HUES64 (cell line): ENCODE measurements around the gene DPF3.

Source experiments
- H3K27ac ChIP-seq: 2 replicates; pipeline ENCODE4 v1.7.0; 2013; ENCODE audit warnings: low read depth, low read length, inconsistent platforms
- H3K27me3 ChIP-seq: 2 replicates; pipeline ENCODE4 v1.6.1; 2013; ENCODE audit warnings: mild to moderate bottlenecking, low read length; ENCODE audit not compliant: insufficient read depth
- H3K36me3 ChIP-seq: 2 replicates; pipeline ENCODE4 v1.6.1; 2013; ENCODE audit warnings: mild to moderate bottlenecking, low read length; ENCODE audit not compliant: insufficient read depth
- H3K4me1 ChIP-seq: 2 replicates; pipeline ENCODE4 v1.6.1; 2013; ENCODE audit warnings: mild to moderate bottlenecking, low read length, moderate library complexity; ENCODE audit not compliant: insufficient read depth
- H3K4me3 ChIP-seq: 2 replicates; pipeline ENCODE4 v1.5.1; 2013; ENCODE audit warnings: mild to moderate bottlenecking, low read length, moderate library complexity
- H3K9ac ChIP-seq: 2 replicates; pipeline ENCODE4 v1.6.1; 2013; ENCODE audit warnings: mild to moderate bottlenecking, low read depth, low read length
- H3K9me3 ChIP-seq: 2 replicates; pipeline ENCODE4 v1.6.1; 2013; ENCODE audit warnings: low read depth, low read length; ENCODE audit not compliant: insufficient read depth
- WGBS: fragments of 150-250, 120-280 bp; methylation state at CpG from one replicate; pipeline ENCODE4 v1.1.7; 2013; ENCODE audit warnings: missing lambda C conversion rate; 5-methylcytosine and 5-hydroxymethylcytosine counted together

The DPF3 gene

DNA sequence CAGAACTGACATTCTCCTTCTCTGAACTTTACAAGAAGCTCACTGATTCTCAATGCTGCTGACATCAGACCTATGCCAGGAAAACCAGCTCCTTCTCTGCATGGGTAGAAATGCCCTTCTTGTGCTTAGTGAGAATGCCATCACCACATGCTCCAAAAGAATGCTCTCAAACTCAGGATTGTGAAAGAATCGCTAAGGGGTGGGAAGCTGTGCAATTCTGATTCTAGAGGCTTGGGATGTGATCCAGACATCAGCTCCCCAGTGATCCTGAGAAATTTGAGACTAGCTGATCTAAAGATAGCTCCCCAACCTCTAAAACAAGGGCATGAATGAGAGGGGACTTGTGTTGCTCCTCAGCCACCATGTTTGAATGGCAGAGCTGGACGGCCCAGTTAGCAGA is 113.2 kb downstream of the DPF3 start:
- no peak overlapping the region for H3K4me3 ChIP-seq
- peaks cover 3% of the 10 kb centered on the region; the same call in 1 of the 2 replicates for H3K4me1 ChIP-seq
- no peak overlapping the region for H3K27ac ChIP-seq
- 95% methylated on average over 2 of the region's 2 CpGs for WGBS
- no peaks in the 10 kb centered on the region for H3K36me3 ChIP-seq
- H3K27me3 ChIP-seq = no peaks in the 10 kb centered on the region
- H3K9ac ChIP-seq = no peak overlapping the region
- H3K9me3 ChIP-seq = no peaks in the 10 kb centered on the region

GRCh38 chr14:72779679-72780078 is 114.2 kb downstream of the DPF3 start:
- Histone ChIP-seq H3K27me3 (no peaks in the 10 kb centered on the region), H3K9ac (no peak overlapping the region), H3K4me3 (no peak overlapping the region), H3K4me1 (peaks cover 3% of the 10 kb centered on the region; the same call in 1 of the 2 replicates), H3K36me3 (no peaks in the 10 kb centered on the region), H3K27ac (no peak overlapping the region), H3K9me3 (no peaks in the 10 kb centered on the region)
- 98% methylated on average over 2 of the region's 2 CpGs for WGBS

GRCh38 chr14:72777636-72778035 is 116.3 kb downstream of the DPF3 start:
- Histone ChIP-seq H3K9me3 (no peaks in the 10 kb centered on the region), H3K36me3 (no peaks in the 10 kb centered on the region), H3K27me3 (no peaks in the 10 kb centered on the region), H3K9ac (no peak overlapping the region), H3K4me3 (no peak overlapping the region), H3K27ac (no peak overlapping the region), H3K4me1 (peaks cover 3% of the 10 kb centered on the region; the same call in 1 of the 2 replicates)
- 96% methylated on average over 2 of the region's 2 CpGs for WGBS

- 84% methylated on average over 8 of the region's 8 CpGs for WGBS
- no peak overlapping the region for H3K4me3 ChIP-seq
- H3K4me1 ChIP-seq = peaks cover 2% of the 10 kb centered on the region; the same call in 1 of the 2 replicates
- H3K27ac ChIP-seq = no peak overlapping the region
- H3K27me3 ChIP-seq = no peaks in the 10 kb centered on the region
- H3K9ac ChIP-seq = no peak overlapping the region
- H3K9me3 ChIP-seq = no peaks in the 10 kb centered on the region
- no peaks in the 10 kb centered on the region for H3K36me3 ChIP-seq
These were observed 117.1 kb downstream of the DPF3 start for GRCh38 chr14:72776701-72777261.

GRCh38 chr14:72775923-72776554 is 117.9 kb downstream of the DPF3 start:
- no peaks in the 10 kb centered on the region for H3K4me1 ChIP-seq
- H3K27me3 ChIP-seq = no peaks in the 10 kb centered on the region
- no peak overlapping the region for H3K9ac ChIP-seq
- no peak overlapping the region for H3K4me3 ChIP-seq
- H3K27ac ChIP-seq = no peak overlapping the region
- H3K36me3 ChIP-seq = no peaks in the 10 kb centered on the region
- H3K9me3 ChIP-seq = no peaks in the 10 kb centered on the region
- WGBS = 75% methylated on average over 2 of the region's 2 CpGs

- Histone ChIP-seq H3K4me1 (no peaks in the 10 kb centered on the region), H3K36me3 (no peaks in the 10 kb centered on the region), H3K27me3 (no peaks in the 10 kb centered on the region), H3K27ac (no peak overlapping the region), H3K4me3 (no peak overlapping the region), H3K9ac (no peak overlapping the region), H3K9me3 (no peaks in the 10 kb centered on the region)
- 93% methylated on average over 6 of the region's 6 CpGs for WGBS
These were observed 118.8 kb downstream of the DPF3 start for GRCh38 chr14:72774894-72775620.

DNA sequence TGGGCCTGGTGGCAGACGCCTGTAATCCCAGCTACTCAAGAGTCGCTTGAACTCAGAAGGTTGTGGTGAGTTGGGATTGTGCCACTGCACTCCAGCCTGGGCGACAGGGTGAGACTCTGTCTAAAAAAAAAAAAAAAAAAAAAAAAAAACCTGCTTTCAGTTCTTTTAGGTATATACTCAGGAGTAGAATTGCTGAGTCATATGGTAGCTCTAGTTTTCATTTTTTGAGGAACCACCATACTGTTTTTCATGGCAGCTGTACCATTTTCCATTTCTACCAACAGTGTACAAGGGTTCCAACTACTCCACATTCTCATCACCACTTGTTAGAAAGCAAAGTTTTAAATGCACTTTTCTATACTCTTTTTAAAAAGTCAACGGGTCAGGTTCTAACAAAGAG is 119.8 kb downstream of the DPF3 start:
- H3K4me1 ChIP-seq = no peaks in the 10 kb centered on the region
- H3K27ac ChIP-seq = no peak overlapping the region
- no peak overlapping the region for H3K4me3 ChIP-seq
- H3K36me3 ChIP-seq = no peaks in the 10 kb centered on the region
- H3K27me3 ChIP-seq = no peaks in the 10 kb centered on the region
- no peak overlapping the region for H3K9ac ChIP-seq
- 95% methylated on average over 4 of the region's 4 CpGs for WGBS
- H3K9me3 ChIP-seq = no peaks in the 10 kb centered on the region

- WGBS = 96% methylated on average over 11 of the region's 11 CpGs
- Histone ChIP-seq H3K27me3 (no peaks in the 10 kb centered on the region), H3K4me1 (no peaks in the 10 kb centered on the region), H3K27ac (no peak overlapping the region), H3K9me3 (peaks cover 12% of the 10 kb centered on the region; the same call in 1 of the 2 replicates), H3K9ac (no peak overlapping the region), H3K36me3 (no peaks in the 10 kb centered on the region), H3K4me3 (no peak overlapping the region)
These were observed 122.3 kb downstream of the DPF3 start for GRCh38 chr14:72771561-72771960.

DNA sequence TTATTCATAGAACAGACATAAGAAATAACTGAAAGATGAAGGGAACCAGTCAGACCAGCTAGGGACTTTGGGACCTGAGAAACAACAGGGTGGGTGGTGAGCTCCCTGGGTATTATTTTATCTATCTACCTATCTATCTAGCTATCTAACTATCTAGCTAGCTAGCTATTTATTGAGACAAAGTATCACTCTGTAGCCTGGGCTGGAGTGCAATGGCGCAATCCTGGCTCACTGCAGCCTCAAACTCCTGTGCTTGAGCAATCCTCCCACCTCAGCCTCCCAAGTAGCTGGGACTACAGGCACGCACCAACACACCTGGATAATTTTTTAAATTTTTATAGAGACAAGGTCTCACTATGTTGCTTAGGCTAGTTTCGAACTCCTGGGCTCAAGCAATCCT is 127.6 kb downstream of the DPF3 start:
- H3K27ac ChIP-seq = no peak overlapping the region
- no peak overlapping the region for H3K4me3 ChIP-seq
- no peaks in the 10 kb centered on the region for H3K36me3 ChIP-seq
- H3K27me3 ChIP-seq = no peaks in the 10 kb centered on the region
- H3K9me3 ChIP-seq = peaks cover 16% of the 10 kb centered on the region; the same call in 1 of the 2 replicates
- WGBS = 95% methylated on average over 3 of the region's 3 CpGs
- no peaks in the 10 kb centered on the region for H3K4me1 ChIP-seq
- H3K9ac ChIP-seq = no peak overlapping the region

DNA sequence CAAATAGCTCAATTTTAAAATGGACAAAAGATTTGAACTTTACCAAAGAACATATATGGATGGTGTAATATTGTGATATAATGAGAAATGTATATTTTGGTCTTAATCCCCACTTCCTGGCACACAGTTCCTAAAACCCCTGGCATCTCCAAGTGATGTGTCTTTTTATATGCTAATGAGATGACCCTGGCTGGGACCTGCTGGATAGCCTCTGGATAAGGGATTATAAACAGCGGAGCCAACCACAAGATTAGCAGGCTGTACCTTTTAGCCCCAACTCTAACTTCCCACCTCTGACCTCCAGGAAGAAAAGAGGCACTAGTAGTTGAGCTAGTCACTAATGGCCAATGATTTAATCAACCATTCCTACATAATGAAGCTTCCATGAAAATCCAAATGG is 130.0 kb downstream of the DPF3 start:
- no peaks in the 10 kb centered on the region for H3K4me1 ChIP-seq
- H3K9ac ChIP-seq = no peak overlapping the region
- H3K27ac ChIP-seq = no peak overlapping the region
- WGBS = 80% methylated on average over 1 of the region's 1 CpG
- H3K36me3 ChIP-seq = no peaks in the 10 kb centered on the region
- H3K27me3 ChIP-seq = no peaks in the 10 kb centered on the region
- H3K4me3 ChIP-seq = no peak overlapping the region
- peaks cover 36% of the 10 kb centered on the region for H3K9me3 ChIP-seq

- peaks cover 24% of the 10 kb centered on the region for H3K9me3 ChIP-seq
These were observed 134.2 kb downstream of the DPF3 start for GRCh38 chr14:72759670-72760069.

More at GRCh38 chr14:72759670-72760069, 134.2 kb downstream of the DPF3 start:
- Histone ChIP-seq H3K27ac (no peak overlapping the region), H3K4me1 (no peaks in the 10 kb centered on the region), H3K9ac (no peak overlapping the region), H3K36me3 (no peaks in the 10 kb centered on the region), H3K4me3 (no peak overlapping the region), H3K27me3 (no peaks in the 10 kb centered on the region)
